NCI-H748 (cell line): ENCODE measurements around the gene TRPM3.

ENCODE experiments used
- DNase-seq: peaks from one replicate; lab custom pipeline; 2025; ENCODE audit not compliant: unreplicated experiment; lab: John Stamatoyannopoulos, UW

The TRPM3 gene

GRCh38 chr9:70835323-70835722 lies 286.1 kb downstream of the TRPM3 start:
- no peak for DNase-seq

GRCh38 chr9:70832492-70832891 lies 288.9 kb downstream of the TRPM3 start:
- no peak for DNase-seq

GRCh38 chr9:70830618-70831017 lies 290.8 kb downstream of the TRPM3 start:
- no peak for DNase-seq

- DNase-seq = no peak
Measured at GRCh38 chr9:70829591-70830265, 291.7 kb downstream of the TRPM3 start.

- no peak for DNase-seq
Measured at GRCh38 chr9:70826562-70826961, 294.9 kb downstream of the TRPM3 start.

GRCh38 chr9:70823284-70823683 lies 298.1 kb downstream of the TRPM3 start:
- DNase-seq = no peak

GRCh38 chr9:70817311-70817710 lies 304.1 kb downstream of the TRPM3 start:
- no peak for DNase-seq

GRCh38 chr9:70816891-70817290 lies 304.5 kb downstream of the TRPM3 start:
- DNase-seq = no peak

GRCh38 chr9:70816316-70816715 lies 305.1 kb downstream of the TRPM3 start:
- no peak for DNase-seq

GRCh38 chr9:70814597-70814996 lies 306.8 kb downstream of the TRPM3 start:
- no peak for DNase-seq

GRCh38 chr9:70813141-70813540 lies 308.3 kb downstream of the TRPM3 start:
- no peak for DNase-seq

GRCh38 chr9:70811638-70812037 lies 309.8 kb downstream of the TRPM3 start:
- no peak for DNase-seq

- DNase-seq = no peak
Measured at GRCh38 chr9:70806875-70807274, 314.5 kb downstream of the TRPM3 start.

- DNase-seq = peak; percentile 23
Measured at GRCh38 chr9:70805949-70806348, 315.5 kb downstream of the TRPM3 start.

- no peak for DNase-seq
Measured at GRCh38 chr9:70802758-70803436, 318.5 kb downstream of the TRPM3 start.

- no peak for DNase-seq
Measured at GRCh38 chr9:70802206-70802605, 319.2 kb downstream of the TRPM3 start.

GRCh38 chr9:70801181-70801829 lies 320.1 kb downstream of the TRPM3 start:
- no peak for DNase-seq

- no peak for DNase-seq
Measured at GRCh38 chr9:70798018-70798417, 323.4 kb downstream of the TRPM3 start.

GRCh38 chr9:70795841-70796240 lies 325.6 kb downstream of the TRPM3 start:
- DNase-seq = no peak

- no peak for DNase-seq
Measured at GRCh38 chr9:70792796-70793195, 328.6 kb downstream of the TRPM3 start.

- DNase-seq = no peak
Measured at GRCh38 chr9:70791936-70792335, 329.5 kb downstream of the TRPM3 start.

- DNase-seq = no peak
Measured at GRCh38 chr9:70789086-70789485, 332.3 kb downstream of the TRPM3 start.
